Endothelial cell of umbilical vein (primary cell): ENCODE measurements around the gene PFN4. TPM values are rescaled to one million over a fixed set of nuclear protein-coding genes. Genes with fewer than 3 reads are reported as not detected.

Experiments
- BruUV-seq: library from RNA; stranded (reverse); fragments of 400-500 nt; replicated peaks from 2 replicates; lab custom pipeline; 2021; lab: Mats Ljungman, UMichigan
- CTCF ChIA-PET: fragments of 300-600, 350-600 bp; sonication (Branson Sonifier 250); formaldehyde crosslinking; loops from one replicate; lab custom pipeline; 2021; ENCODE audit warnings: antibody characterized with exemption, inconsistent platforms; lab: Charles Lee
- POLR2A ChIA-PET: fragments of 300-600, 350-600 bp; sonication (Branson Sonifier 250); formaldehyde crosslinking; loops from one replicate; lab custom pipeline; 2021; ENCODE audit warnings: antibody characterized with exemption, inconsistent platforms; lab: Charles Lee
- DNase-seq: peaks from one replicate; pipeline ENCODE4 v3.0.0-alpha.2; 2011; ENCODE audit warnings: low read depth, low spot score
- FAIRE-seq: peaks from 2 replicates; lab custom pipeline; 2011; peaks lifted over from hg19 to GRCh38; lab: Jason Lieb, UNC
- H2AFZ ChIP-seq: 2 replicates; pipeline ENCODE4 v1.6.0; 2012; ENCODE audit warnings: low read depth, low read length, control low read depth, inconsistent platforms
- H3K27ac ChIP-seq: 2 replicates; pipeline ENCODE4 v1.5.1; 2011; ENCODE audit warnings: low read depth, mild to moderate bottlenecking, control low read depth, low read length, moderate library complexity; ENCODE audit not compliant: insufficient read depth
- H3K27me3 ChIP-seq, 2 experiments: 2 replicates each; pipeline versions ENCODE4 v1.6.0 to v1.6.1; 2011; ENCODE audit warnings: low read length in 2 of 2, mixed read lengths in 1 of 2; ENCODE audit not compliant: control insufficient read depth in 2 of 2, insufficient read depth in 2 of 2
- H3K36me3 ChIP-seq, 2 experiments: 2 replicates in 1 of 2; 3 replicates in 1 of 2; pipeline ENCODE4 v1.5.1; 2011; ENCODE audit warnings: low read length in 2 of 2, mild to moderate bottlenecking in 1 of 2, moderate library complexity in 1 of 2; ENCODE audit not compliant: control insufficient read depth in 2 of 2, insufficient read depth in 2 of 2; ENCODE audit errors: extremely low read depth in 1 of 2
- H3K4me1 ChIP-seq: 3 replicates; pipeline ENCODE4 v1.5.1; 2011; ENCODE audit warnings: mild to moderate bottlenecking, low read length; ENCODE audit not compliant: control insufficient read depth, insufficient read depth; ENCODE audit errors: extremely low read depth
- H3K4me2 ChIP-seq: 2 replicates; pipeline ENCODE4 v1.6.1; 2011; ENCODE audit warnings: low read length, control low read depth, mixed read lengths; ENCODE audit not compliant: insufficient read depth
- H3K4me3 ChIP-seq, 3 experiments: fragments of 200-600 bp in 1 of 3; sonication (generic), shearing (Covaris generic) in 1 of 3; replicated peaks in 1 of 3; 2 replicates each; pipeline ENCODE4 v1.5.1; 2011 to 2016; ENCODE audit warnings: control low read depth in 3 of 3, low read length in 3 of 3, mild to moderate bottlenecking in 2 of 3, inconsistent platforms in 1 of 3, low read depth in 1 of 3, moderate library complexity in 1 of 3; ENCODE audit not compliant: insufficient read depth in 1 of 3
- H3K79me2 ChIP-seq: 2 replicates; pipeline ENCODE4 v1.6.0; 2012; ENCODE audit warnings: low read length, inconsistent platforms; ENCODE audit not compliant: control insufficient read depth, insufficient read depth
- H3K9ac ChIP-seq: replicated peaks from 2 replicates; pipeline ENCODE3; 2011; ENCODE audit warnings: low read length, control low read depth; ENCODE audit not compliant: insufficient read depth; ENCODE audit errors: extremely low read depth
- H3K9me1 ChIP-seq: replicated peaks from 3 replicates; pipeline ENCODE4 v1.6.0; 2011; ENCODE audit warnings: mild to moderate bottlenecking, low read length; ENCODE audit not compliant: control insufficient read depth, insufficient read depth; ENCODE audit errors: extremely low read depth
- H3K9me3 ChIP-seq: replicated peaks from 2 replicates; pipeline ENCODE4 v1.5.1; 2012; ENCODE audit warnings: low read length, inconsistent platforms; ENCODE audit not compliant: control insufficient read depth, insufficient read depth
- H4K20me1 ChIP-seq: replicated peaks from 2 replicates; pipeline ENCODE3; 2011; ENCODE audit warnings: mild to moderate bottlenecking, low read length; ENCODE audit not compliant: control insufficient read depth, insufficient read depth; ENCODE audit errors: extremely low read depth
- EZH2 ChIP-seq: IDR thresholded peaks from 2 replicates; pipeline ENCODE4 v1.6.1; 2012; ENCODE audit warnings: borderline replicate concordance, low read depth, mild to moderate bottlenecking, moderate library complexity, low read length, inconsistent platforms; ENCODE audit not compliant: severe bottlenecking
- FOS ChIP-seq: IDR thresholded peaks from 2 replicates; pipeline ENCODE4 v1.6.1; 2011; ENCODE audit warnings: mild to moderate bottlenecking, low read length, moderate library complexity, borderline replicate concordance; ENCODE audit not compliant: insufficient read depth
- GATA2 ChIP-seq: IDR thresholded peaks from 2 replicates; pipeline ENCODE4 v1.7.0; 2011; ENCODE audit warnings: low read depth, mild to moderate bottlenecking, moderate library complexity, mixed read lengths, low read length; ENCODE audit not compliant: insufficient read length, insufficient read depth
- JUN ChIP-seq: IDR thresholded peaks from 2 replicates; pipeline ENCODE4 v1.6.1; 2011; ENCODE audit warnings: borderline replicate concordance, low read depth; ENCODE audit not compliant: insufficient read length, insufficient read depth
- MAX ChIP-seq: IDR thresholded peaks from 2 replicates; pipeline ENCODE4 v1.6.1; 2011; ENCODE audit not compliant: insufficient read depth, insufficient read length
- MYC ChIP-seq: IDR thresholded peaks from one replicate; pipeline ENCODE4 v1.6.1; 2011; ENCODE audit warnings: mild to moderate bottlenecking, low read depth, low read length
- POLR2A ChIP-seq: IDR thresholded peaks from 2 replicates; pipeline ENCODE4 v1.6.1; 2012; ENCODE audit warnings: low read depth, mild to moderate bottlenecking, control low read depth, low read length
- POLR2AphosphoS5 ChIP-seq: IDR thresholded peaks from 2 replicates; pipeline ENCODE4 v1.6.1; 2012; ENCODE audit warnings: low read depth, mild to moderate bottlenecking, control low read depth, low read length, moderate library complexity; ENCODE audit not compliant: insufficient read depth
- dilution Hi-C: fragments of 300-500 bp; cut with MboI; formaldehyde crosslinking; loops from one replicate; pipeline ENCODE4 v1.15.0; 2019; ENCODE audit warnings: low sequenced_read_pairs; ENCODE audit not compliant: extremely low pct_ligation_motif_present
- intact Hi-C: fragments of 100-400 bp; cut with micrococcal nuclease; formaldehyde crosslinking; loops from one replicate; pipeline ENCODE4 v1.10.0; 2022
- polyA plus RNA-seq, 4 experiments: library from polyadenylated mRNA; depleted of rRNA in 3 of 4; stranded (reverse) in 3 of 4; unstranded in 1 of 4; fragments of >200 nt; gene quantifications; 2 replicates each; pipeline versions ENCODE4 v1.2.1 to v1.2.3, GENCODE V29; 2011 to 2012; ENCODE audit warnings: missing spikeins in 1 of 4
- total RNA-seq: library from RNA; stranded (reverse); gene quantifications from 2 replicates; pipeline ENCODE4 v1.2.3, GENCODE V29; 2021
- TF ChIP-seq, protein P1 (sequence below), 2 donors: IDR thresholded peaks; 1 replicate in 1 of 2; 2 replicates in 1 of 2; pipeline ENCODE4 v1.5.1; 2011; ENCODE audit warnings: low read length in 2 of 2, mild to moderate bottlenecking in 2 of 2, moderate library complexity in 2 of 2, control low read depth in 1 of 2, inconsistent platforms in 1 of 2, low read depth in 1 of 2; ENCODE audit not compliant: insufficient read depth in 1 of 2; ENCODE audit errors: extremely low read depth in 1 of 2

The PFN4 gene
- total and polyA plus RNA-seq, 2 donors (not counting 3 experiments of a cell fraction or from before 2014, with no cell fraction given): 0.23 to 0.93 TPM

- dilution Hi-C loops (no loop called here), intact Hi-C loops (no loop called here)
- peak overlapping the region; percentile 66 for H3K27ac ChIP-seq
- H3K9me1 ChIP-seq: no peaks in the 10 kb centered on the region
- TF ChIP-seq POLR2AphosphoS5: no peak
- no peak for TF ChIP-seq JUN
- TF ChIP-seq, protein P1, sequence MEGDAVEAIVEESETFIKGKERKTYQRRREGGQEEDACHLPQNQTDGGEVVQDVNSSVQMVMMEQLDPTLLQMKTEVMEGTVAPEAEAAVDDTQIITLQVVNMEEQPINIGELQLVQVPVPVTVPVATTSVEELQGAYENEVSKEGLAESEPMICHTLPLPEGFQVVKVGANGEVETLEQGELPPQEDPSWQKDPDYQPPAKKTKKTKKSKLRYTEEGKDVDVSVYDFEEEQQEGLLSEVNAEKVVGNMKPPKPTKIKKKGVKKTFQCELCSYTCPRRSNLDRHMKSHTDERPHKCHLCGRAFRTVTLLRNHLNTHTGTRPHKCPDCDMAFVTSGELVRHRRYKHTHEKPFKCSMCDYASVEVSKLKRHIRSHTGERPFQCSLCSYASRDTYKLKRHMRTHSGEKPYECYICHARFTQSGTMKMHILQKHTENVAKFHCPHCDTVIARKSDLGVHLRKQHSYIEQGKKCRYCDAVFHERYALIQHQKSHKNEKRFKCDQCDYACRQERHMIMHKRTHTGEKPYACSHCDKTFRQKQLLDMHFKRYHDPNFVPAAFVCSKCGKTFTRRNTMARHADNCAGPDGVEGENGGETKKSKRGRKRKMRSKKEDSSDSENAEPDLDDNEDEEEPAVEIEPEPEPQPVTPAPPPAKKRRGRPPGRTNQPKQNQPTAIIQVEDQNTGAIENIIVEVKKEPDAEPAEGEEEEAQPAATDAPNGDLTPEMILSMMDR (IDR thresholded peaks at IDR 0.05; ENCODE audit: extremely low read depth in 1 of 2, insufficient read depth in 1 of 2, low read depth in 1 of 2, low read length in 2 of 2): no peak
- no peak for TF ChIP-seq MAX
- TF ChIP-seq GATA2: no peak
- TF ChIP-seq MYC: no peak
- no peak for TF ChIP-seq EZH2
- TF ChIP-seq FOS: no peak
- no peak for TF ChIP-seq POLR2A
- peak overlapping the region; percentile 95 for H3K4me2 ChIP-seq
- no peaks in the 10 kb centered on the region for H4K20me1 ChIP-seq
- peak overlapping the region; percentile 96 for H2AFZ ChIP-seq
- H3K4me1 ChIP-seq: peaks cover 16% of the 10 kb centered on the region
- ChIA-PET CTCF (interaction anchor here (1.0 to 3.5 kb wide), 11 partner anchors 9 to 297 kb away, joined by 3 to 68 read pairs (median 5); partner anchors contain the start of genes ATAD2B, FAM228B, PFN4 and SF3B6), POLR2A (interaction anchor here (1.4 kb wide), 1 partner anchor 70 kb away, joined by 3 read pairs; no protein-coding TSS in a partner anchor)
- peaks cover 6% of the 10 kb centered on the region for H3K79me2 ChIP-seq
- FAIRE-seq: no peak
- peak overlapping the region; percentile 84 for H3K9ac ChIP-seq
- peak overlapping the region; percentile 53 to 85 (median 73) for H3K4me3 ChIP-seq
- no peaks in the 10 kb centered on the region for H3K9me3 ChIP-seq
- H3K36me3 ChIP-seq: peaks cover 5 to 6% of the 10 kb centered on the region in 2 experiments
- DNase-seq: no peak
- no peaks in the 10 kb centered on the region for H3K27me3 ChIP-seq
- BruUV-seq: TSS peak; percentile 30
These were observed 38.0 kb downstream of the PFN4 start for GRCh38 chr2:24085200-24085489.
